Keratinocyte (primary cell): ENCODE measurements around the gene DOK6. TPM values are rescaled to one million over a fixed set of nuclear protein-coding genes. Genes with fewer than 3 reads are reported as not detected.

Experiments
- DNase-seq: peaks from one replicate; pipeline ENCODE4 v3.0.0-alpha.2; 2011; ENCODE audit warnings: low read depth, missing footprints, low spot score
- FAIRE-seq: peaks from 2 replicates; lab custom pipeline; 2011; peaks lifted over from hg19 to GRCh38; lab: Jason Lieb, UNC
- H2AFZ ChIP-seq: 2 replicates; pipeline ENCODE4 v1.6.0; 2012; ENCODE audit warnings: low read length, control low read depth, inconsistent platforms; ENCODE audit not compliant: control insufficient read depth
- H3K27ac ChIP-seq: 2 replicates; pipeline ENCODE4 v1.5.1; 2011; ENCODE audit warnings: low read length; ENCODE audit not compliant: control insufficient read depth, insufficient read depth
- H3K27me3 ChIP-seq: 3 replicates; pipeline ENCODE4 v1.6.0; 2011; ENCODE audit warnings: low read length; ENCODE audit not compliant: control insufficient read depth, insufficient read depth; ENCODE audit errors: extremely low read depth
- H3K36me3 ChIP-seq, 2 experiments: 2 replicates in 1 of 2; 3 replicates in 1 of 2; pipeline ENCODE4 v1.5.1; 2011; ENCODE audit warnings: low read length in 2 of 2, mild to moderate bottlenecking in 1 of 2; ENCODE audit not compliant: control insufficient read depth in 2 of 2, insufficient read depth in 2 of 2; ENCODE audit errors: extremely low read depth in 1 of 2
- H3K4me1 ChIP-seq: 3 replicates; pipeline ENCODE4 v1.5.1; 2011; ENCODE audit warnings: low read length; ENCODE audit not compliant: control insufficient read depth, insufficient read depth; ENCODE audit errors: extremely low read depth
- H3K4me2 ChIP-seq: 3 replicates; pipeline ENCODE4 v1.6.0; 2011; ENCODE audit warnings: low read depth, low read length; ENCODE audit not compliant: control insufficient read depth, insufficient read depth; ENCODE audit errors: extremely low read depth
- H3K4me3 ChIP-seq, 3 experiments: fragments of 200-600 bp in 1 of 3; sonication (generic) in 1 of 3; 2 replicates in 2 of 3; 3 replicates in 1 of 3; pipeline ENCODE4 v1.5.1; 2011 to 2016; ENCODE audit warnings: low read length in 3 of 3, mild to moderate bottlenecking in 3 of 3, control low read depth in 2 of 3, inconsistent platforms in 1 of 3, low read depth in 1 of 3, mixed read lengths in 1 of 3, mixed run types in 1 of 3, moderate library complexity in 1 of 3; ENCODE audit not compliant: control insufficient read depth in 2 of 3, insufficient read depth in 2 of 3; ENCODE audit errors: extremely low read depth in 1 of 3
- H3K79me2 ChIP-seq: 2 replicates; pipeline ENCODE4 v1.6.0; 2012; ENCODE audit warnings: low read length; ENCODE audit not compliant: control insufficient read depth, insufficient read depth
- H3K9ac ChIP-seq: 3 replicates; pipeline ENCODE4 v1.6.0; 2011; ENCODE audit warnings: low read length; ENCODE audit not compliant: control insufficient read depth, insufficient read depth; ENCODE audit errors: extremely low read depth
- H3K9me1 ChIP-seq: 3 replicates; pipeline ENCODE4 v1.6.0; 2011; ENCODE audit warnings: low read length; ENCODE audit not compliant: control insufficient read depth, insufficient read depth; ENCODE audit errors: extremely low read depth
- H3K9me3 ChIP-seq: 2 replicates; pipeline ENCODE4 v1.5.1; 2012; ENCODE audit warnings: low read depth, low read length; ENCODE audit not compliant: control insufficient read depth
- H4K20me1 ChIP-seq: 3 replicates; pipeline ENCODE4 v1.6.0; 2011; ENCODE audit warnings: low read length; ENCODE audit not compliant: control insufficient read depth, insufficient read depth; ENCODE audit errors: extremely low read depth
- CTCF ChIP-seq, 3 experiments: IDR thresholded peaks in 1 of 3; conservative IDR thresholded peaks in 1 of 3; optimal IDR thresholded peaks in 1 of 3; 2 replicates in 2 of 3; 3 replicates in 1 of 3; pipeline versions ENCODE3 to v1.5.1; 2011; ENCODE audit warnings: low read length in 3 of 3, mild to moderate bottlenecking in 3 of 3, moderate library complexity in 2 of 3, control low read depth in 1 of 3, inconsistent platforms in 1 of 3; ENCODE audit not compliant: insufficient read depth in 2 of 3; ENCODE audit errors: extremely low read depth in 1 of 3
- EZH2 ChIP-seq: IDR thresholded peaks from one replicate; pipeline ENCODE4 v1.6.1; 2012; ENCODE audit warnings: inconsistent platforms, mild to moderate bottlenecking, low read length, moderate library complexity
- dilution Hi-C: fragments of 300-500 bp; cut with MboI; formaldehyde crosslinking; loops from one replicate; pipeline ENCODE4 v1.7.0; 2020; ENCODE audit warnings: low sequenced_read_pairs; ENCODE audit not compliant: extremely low pct_ligation_motif_present
- polyA plus RNA-seq, 5 experiments: library from polyadenylated mRNA; depleted of rRNA in 3 of 5; stranded (reverse) in 3 of 5; stranded (forward) in 1 of 5; unstranded in 1 of 5; fragments of >200 nt; gene quantifications; 1 replicate in 1 of 5; 2 replicates in 3 of 5; 3 replicates in 1 of 5; pipeline versions ENCODE4 v1.2.1 to v1.2.3, GENCODE V29; 2011 to 2012; ENCODE audit warnings: missing spikeins in 2 of 5, low read depth in 1 of 5, low replicate concordance in 1 of 5

Gene DOK6
- polyA plus RNA-seq, 1 donor (not counting 4 experiments of a cell fraction or from before 2014, with no cell fraction given), result not detected

DNA sequence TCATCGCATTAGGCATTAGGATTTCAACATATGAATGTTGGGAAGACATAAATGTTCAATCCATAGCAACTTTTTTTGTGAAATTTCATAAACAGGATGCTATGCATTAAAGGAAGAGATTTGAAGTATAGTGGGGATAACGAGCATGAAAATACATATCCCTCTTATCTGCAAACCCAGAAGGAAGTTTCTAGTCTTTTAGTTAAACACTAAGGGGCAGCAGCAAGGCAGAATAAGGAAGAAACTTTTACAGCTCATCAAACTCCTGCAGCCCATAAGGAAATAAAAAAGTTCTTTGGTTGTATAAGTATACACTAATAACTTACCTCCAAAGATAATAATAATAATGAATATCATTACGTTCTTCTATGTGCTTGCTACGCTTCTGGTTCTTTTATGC lies 465.5 kb downstream of the DOK6 start:
- Histone ChIP-seq H3K9me1 (no peaks in the 10 kb centered on the region), H3K79me2 (no peaks in the 10 kb centered on the region), H3K9me3 (no peaks in the 10 kb centered on the region), H4K20me1 (no peaks in the 10 kb centered on the region), H3K27ac (no peak overlapping the region), H3K27me3 (no peaks in the 10 kb centered on the region), H2AFZ (no peak overlapping the region), H3K4me3 (no peak overlapping the region), H3K9ac (no peak overlapping the region), H3K36me3 (peaks cover 0 to 2% of the 10 kb centered on the region in 2 experiments), H3K4me1 (no peaks in the 10 kb centered on the region), H3K4me2 (no peak overlapping the region)
- dilution Hi-C loops, result no loop called here
- DNase-seq, result no peak
- no peak for FAIRE-seq
- TF ChIP-seq EZH2, result no peak
- no peak for TF ChIP-seq CTCF (optimal IDR thresholded peaks at IDR 0.05 in 1 of 3, IDR thresholded peaks at IDR 0.05 in 1 of 3, conservative IDR thresholded peaks at IDR 0.05 in 1 of 3; ENCODE audit: extremely low read depth in 1 of 3, insufficient read depth in 2 of 3, low read length in 3 of 3)

GRCh38 chr18:69870736-69871135 lies 470.0 kb downstream of the DOK6 start:
- dilution Hi-C loops, result no loop called here
- H3K4me3 ChIP-seq, result no peak overlapping the region
- H3K27ac ChIP-seq, result no peak overlapping the region
- FAIRE-seq (no peak), DNase-seq (no peak)
- H3K9me1 ChIP-seq, result no peaks in the 10 kb centered on the region
- no peaks in the 10 kb centered on the region for H3K27me3 ChIP-seq
- no peaks in the 10 kb centered on the region for H3K4me1 ChIP-seq
- no peak overlapping the region for H3K4me2 ChIP-seq
- H3K79me2 ChIP-seq, result no peaks in the 10 kb centered on the region
- no peaks in the 10 kb centered on the region for H3K9me3 ChIP-seq
- TF ChIP-seq EZH2 (no peak), CTCF (optimal IDR thresholded peaks at IDR 0.05 in 1 of 3, IDR thresholded peaks at IDR 0.05 in 1 of 3, conservative IDR thresholded peaks at IDR 0.05 in 1 of 3; ENCODE audit: extremely low read depth in 1 of 3, insufficient read depth in 2 of 3, low read length in 3 of 3) (no peak)
- H3K9ac ChIP-seq, result no peak overlapping the region
- H2AFZ ChIP-seq, result no peak overlapping the region
- H4K20me1 ChIP-seq, result no peaks in the 10 kb centered on the region
- peaks cover 0 to 5% of the 10 kb centered on the region in 2 experiments for H3K36me3 ChIP-seq
